GM12891 (cell line): ENCODE results near the gene PRPH.
"Not testable (repeated sequence)": the region's sequence is repeated elsewhere in the genome, so short reads cannot be mapped to it uniquely, and the experiment has no call there.

ENCODE experiments used
- DNase-seq: peaks from one replicate; pipeline ENCODE4 v3.0.0; 2011; ENCODE audit warnings: low spot score; ENCODE audit not compliant: insufficient read length
- FAIRE-seq: peaks from 2 replicates; lab custom pipeline; 2011; peaks lifted over from hg19 to GRCh38; lab: Jason Lieb, UNC
- PAX5 ChIP-seq: IDR thresholded peaks from 2 replicates; pipeline ENCODE4 v1.6.1; 2011; ENCODE audit warnings: low read length, moderate library complexity, mild to moderate bottlenecking; ENCODE audit not compliant: insufficient read depth, severe bottlenecking
- POLR2A ChIP-seq: IDR thresholded peaks from 2 replicates; pipeline ENCODE4 v1.6.1; 2011; ENCODE audit warnings: low read depth, low read length, control low read depth
- POLR2AphosphoS5 ChIP-seq: IDR thresholded peaks from 2 replicates; pipeline ENCODE4 v1.6.1; 2011; ENCODE audit warnings: low read depth, low read length, control low read depth
- POU2F2 ChIP-seq: IDR thresholded peaks from 2 replicates; pipeline ENCODE4 v1.6.1; 2011; ENCODE audit warnings: low read depth, mild to moderate bottlenecking, control low read depth, low read length, moderate library complexity
- SPI1 ChIP-seq: IDR thresholded peaks from 2 replicates; pipeline ENCODE4 v1.6.1; 2011; ENCODE audit warnings: low read depth, low read length, control low read depth
- TAF1 ChIP-seq: IDR thresholded peaks from 2 replicates; pipeline ENCODE4 v1.6.1; 2011; ENCODE audit warnings: low read depth, low read length, control low read depth

PRPH gene

GRCh38 chr12:49261721-49262120 lies 33.2 kb upstream of the PRPH start:
- no peak for TF ChIP-seq POLR2AphosphoS5
- TF ChIP-seq PAX5 = no peak
- TF ChIP-seq SPI1 = no peak
- TF ChIP-seq POLR2A = no peak
- TF ChIP-seq TAF1 = no peak
- no peak for TF ChIP-seq POU2F2
- FAIRE-seq (no peak), DNase-seq (no peak)

DNA sequence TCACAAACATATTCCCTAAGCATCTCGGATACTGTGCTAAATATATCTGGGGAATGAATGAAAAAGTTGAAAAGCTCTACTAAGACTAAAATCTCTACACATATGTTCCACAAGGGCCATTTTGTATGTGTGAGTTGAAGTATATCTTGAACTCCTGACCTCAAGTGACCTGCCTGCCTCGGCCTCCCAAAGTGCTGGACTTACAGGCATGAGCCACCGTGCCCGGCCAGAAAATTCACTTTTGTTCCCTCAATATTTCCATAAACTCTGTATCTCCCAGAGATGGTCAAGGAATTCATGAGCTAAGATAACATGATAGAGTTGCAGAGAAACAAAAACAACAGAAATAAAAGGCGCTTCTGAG lies 31.6 kb upstream of the PRPH start:
- TF ChIP-seq POLR2AphosphoS5 (no peak), SPI1 (no peak), TAF1 (no peak), POLR2A (no peak), PAX5 (no peak), POU2F2 (no peak)
- FAIRE-seq = no peak

GRCh38 chr12:49264466-49264872 lies 30.5 kb upstream of the PRPH start:
- peak; percentile 64 for DNase-seq
- FAIRE-seq = no peak
- TF ChIP-seq POLR2AphosphoS5 (no peak), POLR2A (no peak), TAF1 (no peak), POU2F2 (no peak), SPI1 (no peak), PAX5 (no peak)

More for the DNA sequence above, 31.6 kb upstream of the PRPH start:
- no peak for DNase-seq

DNA sequence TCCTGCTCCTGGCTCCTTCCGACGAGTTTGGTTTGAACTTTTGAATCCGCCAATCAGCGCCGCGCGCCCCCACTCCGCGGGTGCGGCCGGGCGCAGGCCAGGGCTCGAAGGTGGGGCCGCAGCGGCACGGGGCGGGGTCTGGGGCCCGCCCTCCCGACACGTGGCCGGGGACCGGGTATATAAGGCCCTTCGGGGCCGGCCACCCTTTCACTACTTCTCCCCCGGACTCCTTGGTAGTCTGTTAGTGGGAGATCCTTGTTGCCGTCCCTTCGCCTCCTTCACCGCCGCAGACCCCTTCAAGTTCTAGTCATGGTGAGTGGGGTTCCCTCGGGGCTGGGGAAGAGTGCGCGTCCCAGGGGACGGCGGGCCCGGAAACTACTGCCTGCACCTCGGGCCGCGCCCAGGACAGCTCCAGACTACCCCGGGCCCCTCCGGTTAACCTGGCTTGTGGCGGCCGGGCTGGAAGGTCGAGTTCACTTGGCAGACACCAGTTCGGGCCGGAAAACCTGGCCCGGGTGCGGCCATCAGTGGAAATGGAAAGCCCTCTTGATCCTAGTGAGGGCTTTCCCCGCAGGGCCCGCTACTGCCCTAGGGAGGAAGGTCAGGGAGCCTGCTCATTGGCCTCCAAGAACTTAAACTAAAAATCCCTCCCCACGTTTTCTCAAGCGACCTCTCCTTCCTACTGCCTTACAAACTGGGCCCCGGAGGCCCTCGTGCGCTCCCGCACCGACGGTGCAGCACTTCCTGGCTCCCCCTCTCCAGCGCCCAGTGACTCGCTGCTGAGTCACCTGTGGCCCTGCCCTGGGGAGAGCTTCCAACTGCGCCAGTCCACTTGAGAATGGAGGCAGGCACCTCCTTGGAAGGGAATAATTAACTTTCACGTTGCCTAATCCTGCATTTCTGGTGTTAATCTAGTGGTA lies 29.8 kb upstream of the PRPH start, which contains the start of gene TUBA1C:
Gene TUBA1C (plus strand): TSS at position 210 of the 920 bp plus-strand sequence. CDS start 100 bp downstream, at position 310.
- DNase-seq = peak; percentile 98
- FAIRE-seq = peak; percentile 90
- TF ChIP-seq PAX5 = no peak
- TF ChIP-seq POLR2AphosphoS5 = peak; percentile 99
- peak; percentile 99 for TF ChIP-seq POLR2A
- peak; percentile 39; the same call in 1 of the 2 replicates for TF ChIP-seq SPI1
- peak; percentile 96 for TF ChIP-seq TAF1
- TF ChIP-seq POU2F2 = peak; percentile 87

- not testable (repeated sequence) for FAIRE-seq, DNase-seq
These were observed 25.8 kb upstream of the PRPH start for GRCh38 chr12:49269191-49269590.

GRCh38 chr12:49272790-49273725 lies 21.9 kb upstream of the PRPH start:
- no peak for DNase-seq
- no peak for TF ChIP-seq POLR2AphosphoS5
- no peak for TF ChIP-seq POU2F2
- TF ChIP-seq TAF1 = no peak
- TF ChIP-seq PAX5 = no peak
- no peak for TF ChIP-seq POLR2A
- TF ChIP-seq SPI1 = no peak
- no peak for FAIRE-seq

DNA sequence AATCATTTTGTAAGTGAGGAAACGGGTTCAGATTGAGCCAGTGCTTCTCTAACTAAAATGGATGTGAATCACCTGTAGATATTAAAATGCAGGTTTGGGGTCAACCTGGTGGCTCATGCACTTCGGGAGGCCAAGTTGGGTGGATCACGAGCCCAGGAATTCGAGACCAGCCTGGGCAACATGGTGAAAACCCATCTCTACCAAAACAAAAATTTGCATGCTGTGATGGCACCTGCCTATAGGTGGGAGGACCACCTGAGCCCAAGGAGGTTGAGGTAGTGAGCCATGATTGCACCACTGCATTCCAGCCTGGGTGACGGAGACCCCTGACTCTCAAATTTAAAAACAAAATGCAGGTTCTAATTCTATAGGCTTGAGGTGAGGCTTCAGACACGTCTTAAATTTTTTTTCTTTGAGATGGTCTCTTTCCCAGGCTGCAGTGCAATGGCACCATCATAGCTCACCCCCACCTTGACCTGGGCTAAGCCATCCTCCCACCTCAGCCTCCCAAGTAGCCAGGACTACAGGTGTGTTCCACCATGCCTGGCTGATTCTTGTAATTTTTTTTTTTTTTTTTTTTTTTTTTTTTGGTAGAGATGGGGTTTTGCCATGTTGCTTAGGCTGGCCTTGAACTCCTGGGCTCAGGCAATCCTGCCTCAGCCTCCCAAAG lies 21.1 kb upstream of the PRPH start:
- DNase-seq (no peak), FAIRE-seq (no peak)

GRCh38 chr12:49274396-49275069 lies 20.4 kb upstream of the PRPH start:
- TF ChIP-seq POLR2AphosphoS5 (peak; percentile 59; the same call in 1 of the 2 replicates), POLR2A (peak; percentile 22; the same call in 1 of the 2 replicates), SPI1 (no peak)
- DNase-seq (no peak), FAIRE-seq (no peak)

More for the DNA sequence above, 21.1 kb upstream of the PRPH start:
- TF ChIP-seq TAF1 (no peak), POLR2A (0 out of 2 replicates have a peak, but pooled peaks have one; percentile 33), SPI1 (no peak), PAX5 (no peak), POU2F2 (no peak), POLR2AphosphoS5 (peak; percentile 51; the same call in 1 of the 2 replicates)
